GM23248 (cell line): ENCODE measurements around the gene CREBBP.

Experiments used
- EZH2 ChIP-seq: fragments of 200-600 bp; sonication (generic); IDR thresholded peaks from 2 replicates; pipeline ENCODE4 v1.6.1; 2018; ENCODE audit warnings: antibody characterized with exemption, mild to moderate bottlenecking; ENCODE audit not compliant: insufficient read depth, poor library complexity, severe bottlenecking
- EZH2phosphoT487 ChIP-seq: fragments of 200-600 bp; sonication (generic); IDR thresholded peaks from 2 replicates; pipeline ENCODE4 v1.6.1; 2018; ENCODE audit warnings: antibody characterized with exemption, moderate library complexity, mild to moderate bottlenecking, low read depth; ENCODE audit not compliant: insufficient read depth

- TF ChIP-seq EZH2: no peak
- no peak for TF ChIP-seq EZH2phosphoT487
These were observed 162.5 kb downstream of the CREBBP start for GRCh38 chr16:3718019-3718391.
